ENCODE data around the gene IRS1. TPM values are rescaled to one million over a fixed set of nuclear protein-coding genes. Genes with fewer than 3 reads are reported as not detected.

Gene IRS1
- total RNA-seq, 1 donor from 2014 or later, result 16.9 TPM

DNA sequence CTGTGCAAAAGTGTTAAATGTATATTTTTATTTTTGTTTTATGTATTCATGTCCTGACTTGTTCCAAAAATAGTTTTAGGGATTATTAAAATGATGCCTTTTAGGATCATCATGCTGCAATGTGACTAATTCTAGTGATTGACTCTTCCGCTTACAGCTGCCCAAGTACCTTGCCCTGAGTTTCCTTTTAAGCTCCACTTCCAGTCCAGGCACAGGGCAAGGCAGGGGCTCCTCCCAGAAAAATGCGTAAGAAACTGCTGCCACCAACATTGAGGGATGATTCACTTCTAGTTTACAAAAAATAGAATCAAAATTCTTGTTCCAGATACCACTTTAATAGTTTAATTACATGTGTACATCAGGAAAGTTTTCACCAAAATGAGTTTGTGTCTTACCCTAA, 116.4 kb downstream of the IRS1 start:
- Histone ChIP-seq H3K9me3 (no peaks in the 10 kb centered on the region), H3K27me3 (no peaks in the 10 kb centered on the region), H3K27ac (no peak overlapping the region), H3K4me1 (peaks cover 12% of the 10 kb centered on the region), H3K36me3 (no peaks in the 10 kb centered on the region), H3K4me3 (no peak overlapping the region)
- intact Hi-C loops (cut with DNase I), result no loop called here
- TF ChIP-seq CTCF (IDR thresholded peaks at IDR 0.05) (no peak), POLR2A (IDR thresholded peaks at IDR 0.05) (no peak), POLR2AphosphoS5 (IDR thresholded peaks at IDR 0.05; ENCODE audit: insufficient read depth in 1 of 2, low read depth in 1 of 2) (peak in 1 of 2 donors; percentile 36)
- DNase-seq (ENCODE audit: extremely low spot score in 2 of 2), result no peak

Other genes with a start within 250 kb of the IRS1 start
- gene RHBDD1, start 36.2 kb upstream of the IRS1 start, total RNA-seq, result 27.3 TPM

Measured in vagina (tissue), 2 donors.